AG10803 (cell line): Measurements from ENCODE around the gene HOXA3.

Experiments used
- DNase-seq: peaks from one replicate; pipeline ENCODE4 v3.0.0; 2010; ENCODE audit warnings: low read depth
- H3K4me3 ChIP-seq: 2 replicates; pipeline ENCODE4 v1.5.1; 2011; ENCODE audit warnings: mild to moderate bottlenecking, low read length, control low read depth
- TF ChIP-seq, protein P1 (sequence below): conservative IDR thresholded peaks from 2 replicates; pipeline ENCODE4 v1.5.1; 2011; ENCODE audit warnings: mild to moderate bottlenecking, low read length, control low read depth, inconsistent platforms

The HOXA3 gene

DNA sequence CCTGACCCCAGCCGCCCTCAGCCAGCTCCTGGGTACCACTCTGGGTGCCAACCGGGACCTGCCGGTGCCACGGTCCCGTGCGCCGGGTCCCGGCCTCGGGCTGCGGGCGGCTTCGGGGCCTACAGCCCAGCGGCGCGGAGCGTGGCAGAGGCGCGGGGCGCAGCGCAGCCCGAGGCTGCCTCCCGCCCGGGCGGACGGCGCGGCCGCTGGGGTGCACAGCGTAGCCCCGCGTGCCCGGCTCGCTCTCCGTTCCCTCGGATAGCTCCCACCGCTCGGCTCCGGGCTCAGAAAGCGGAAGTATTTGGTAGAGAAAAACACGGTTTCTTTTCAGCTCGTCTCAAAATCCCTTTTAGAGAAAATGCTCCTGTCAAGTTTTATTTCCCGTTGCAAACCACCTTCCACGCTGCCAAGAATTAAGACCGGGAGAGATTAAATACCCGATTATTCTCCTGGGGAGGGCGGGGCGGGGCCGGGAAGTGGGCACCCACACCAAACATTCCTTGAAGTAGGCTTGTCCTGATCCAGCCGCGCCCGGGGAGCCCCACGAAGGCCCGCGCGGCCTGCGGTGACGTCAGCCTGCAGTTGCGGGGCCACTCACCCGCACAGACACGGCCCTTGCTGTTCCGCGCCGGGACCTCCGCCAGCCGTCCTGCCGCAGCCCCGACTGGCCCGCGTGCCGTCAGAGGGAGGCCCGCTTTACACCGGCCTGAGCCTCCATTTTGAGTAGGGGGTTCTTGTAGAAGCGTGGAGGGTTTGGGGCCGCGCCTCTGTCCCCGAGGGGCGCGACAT, 40.4 kb upstream of the HOXA3 start:
- TF ChIP-seq, protein P1, sequence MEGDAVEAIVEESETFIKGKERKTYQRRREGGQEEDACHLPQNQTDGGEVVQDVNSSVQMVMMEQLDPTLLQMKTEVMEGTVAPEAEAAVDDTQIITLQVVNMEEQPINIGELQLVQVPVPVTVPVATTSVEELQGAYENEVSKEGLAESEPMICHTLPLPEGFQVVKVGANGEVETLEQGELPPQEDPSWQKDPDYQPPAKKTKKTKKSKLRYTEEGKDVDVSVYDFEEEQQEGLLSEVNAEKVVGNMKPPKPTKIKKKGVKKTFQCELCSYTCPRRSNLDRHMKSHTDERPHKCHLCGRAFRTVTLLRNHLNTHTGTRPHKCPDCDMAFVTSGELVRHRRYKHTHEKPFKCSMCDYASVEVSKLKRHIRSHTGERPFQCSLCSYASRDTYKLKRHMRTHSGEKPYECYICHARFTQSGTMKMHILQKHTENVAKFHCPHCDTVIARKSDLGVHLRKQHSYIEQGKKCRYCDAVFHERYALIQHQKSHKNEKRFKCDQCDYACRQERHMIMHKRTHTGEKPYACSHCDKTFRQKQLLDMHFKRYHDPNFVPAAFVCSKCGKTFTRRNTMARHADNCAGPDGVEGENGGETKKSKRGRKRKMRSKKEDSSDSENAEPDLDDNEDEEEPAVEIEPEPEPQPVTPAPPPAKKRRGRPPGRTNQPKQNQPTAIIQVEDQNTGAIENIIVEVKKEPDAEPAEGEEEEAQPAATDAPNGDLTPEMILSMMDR = no peak
- H3K4me3 ChIP-seq = peak overlapping the region; percentile 30
- DNase-seq = no peak

DNA sequence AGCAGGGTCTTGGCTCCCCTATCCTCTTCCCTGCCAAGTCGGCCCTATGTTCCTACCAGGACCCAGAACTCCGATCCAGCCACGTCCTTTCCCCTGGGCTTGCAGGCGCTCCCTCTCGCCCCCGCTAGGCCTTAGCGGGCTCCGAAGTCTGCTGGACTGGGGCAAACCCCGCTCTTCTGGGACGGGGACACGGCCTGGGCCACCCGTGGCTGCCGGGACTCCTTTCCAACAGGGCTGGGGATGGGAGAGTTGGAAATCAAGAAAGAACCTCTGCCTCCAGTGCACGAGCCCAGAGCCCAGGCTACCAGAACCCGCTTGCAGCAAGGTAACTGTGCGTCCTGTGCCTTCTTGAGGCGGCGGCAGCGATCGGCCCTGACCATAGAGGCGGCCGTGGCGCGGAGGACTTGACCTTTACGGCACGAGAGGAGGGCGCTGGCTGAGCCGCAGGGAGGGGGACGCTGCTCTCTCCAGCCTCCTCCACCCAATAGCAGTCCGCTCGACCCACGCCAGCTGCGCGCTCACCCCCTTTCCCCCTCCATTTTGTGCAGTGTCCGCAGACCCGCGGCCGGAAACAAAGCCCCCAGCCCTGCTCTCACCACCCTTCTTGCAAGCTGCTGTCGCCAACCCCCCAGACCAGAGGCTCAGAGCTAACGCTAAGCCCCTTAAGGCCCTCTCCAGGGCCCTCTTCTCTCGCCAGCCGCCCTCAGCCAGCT, 39.6 kb upstream of the HOXA3 start:
- H3K4me3 ChIP-seq = no peak overlapping the region
- no peak for DNase-seq
- TF ChIP-seq, protein P1 = no peak

DNA sequence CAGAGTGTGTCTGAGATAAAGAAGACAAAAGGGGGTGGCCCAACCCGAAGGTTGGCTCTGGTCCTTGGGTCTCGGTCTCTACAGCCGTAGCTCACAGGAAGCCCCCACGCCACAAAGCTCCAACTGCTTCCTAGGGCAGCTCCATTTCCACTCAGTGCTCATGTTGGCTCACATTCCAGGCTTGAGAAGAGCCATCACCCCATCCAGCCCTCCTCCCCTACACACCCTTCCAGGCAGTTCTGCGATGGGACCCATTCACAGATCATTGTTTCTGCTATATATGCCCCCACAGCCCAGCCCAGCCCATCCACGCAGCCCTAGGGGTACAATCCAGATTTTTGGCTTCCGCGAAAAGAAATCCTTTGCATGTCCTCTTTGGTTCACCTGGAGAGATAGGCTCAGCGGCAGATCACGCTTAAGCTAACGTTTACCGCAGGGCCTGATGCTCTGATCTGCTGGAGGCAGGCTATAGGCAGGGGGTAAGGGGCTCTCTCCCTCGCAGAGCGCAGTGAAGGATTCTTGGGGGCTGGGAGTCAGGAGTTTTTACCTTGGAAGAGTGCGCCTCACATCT, 38.9 kb upstream of the HOXA3 start:
- no peak overlapping the region for H3K4me3 ChIP-seq
- TF ChIP-seq, protein P1 = no peak
- DNase-seq = no peak

DNA sequence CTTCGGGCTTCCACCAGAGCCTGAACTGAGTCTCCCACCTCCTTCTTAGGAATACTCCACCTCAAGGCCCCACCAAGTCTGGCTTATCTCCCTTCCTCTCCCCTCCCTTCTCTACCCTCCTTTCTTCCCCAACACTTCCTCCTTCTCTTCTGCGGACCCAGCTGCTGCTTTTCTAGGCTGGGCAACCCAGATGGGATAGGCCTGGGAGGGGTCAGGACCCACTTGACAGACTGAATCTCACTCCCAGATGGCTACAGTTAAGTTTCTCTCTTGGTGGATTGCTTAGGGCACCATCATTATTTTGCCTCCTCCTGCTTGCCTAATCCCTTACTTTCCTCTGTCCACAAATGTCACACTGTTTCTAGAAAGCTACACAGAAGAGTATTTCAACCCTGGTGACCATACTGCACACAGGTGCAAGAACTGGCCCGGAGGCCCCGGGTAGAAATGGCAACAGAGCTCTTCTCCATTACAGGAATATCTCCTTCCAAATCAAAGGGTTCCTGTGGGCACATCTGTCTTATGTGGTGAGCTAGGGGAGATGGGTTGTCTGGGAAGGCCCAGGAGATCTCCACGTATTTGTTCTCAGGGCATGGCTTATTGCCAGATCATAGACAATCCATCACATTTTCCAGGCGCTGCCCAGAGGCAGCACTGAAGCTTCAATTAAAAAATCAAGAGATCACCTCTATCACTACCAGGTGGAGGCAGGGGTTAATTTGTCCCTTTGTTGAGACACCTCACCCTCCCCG, 37.8 kb upstream of the HOXA3 start:
- H3K4me3 ChIP-seq = no peak overlapping the region
- no peak for DNase-seq
- TF ChIP-seq, protein P1 = no peak

DNA sequence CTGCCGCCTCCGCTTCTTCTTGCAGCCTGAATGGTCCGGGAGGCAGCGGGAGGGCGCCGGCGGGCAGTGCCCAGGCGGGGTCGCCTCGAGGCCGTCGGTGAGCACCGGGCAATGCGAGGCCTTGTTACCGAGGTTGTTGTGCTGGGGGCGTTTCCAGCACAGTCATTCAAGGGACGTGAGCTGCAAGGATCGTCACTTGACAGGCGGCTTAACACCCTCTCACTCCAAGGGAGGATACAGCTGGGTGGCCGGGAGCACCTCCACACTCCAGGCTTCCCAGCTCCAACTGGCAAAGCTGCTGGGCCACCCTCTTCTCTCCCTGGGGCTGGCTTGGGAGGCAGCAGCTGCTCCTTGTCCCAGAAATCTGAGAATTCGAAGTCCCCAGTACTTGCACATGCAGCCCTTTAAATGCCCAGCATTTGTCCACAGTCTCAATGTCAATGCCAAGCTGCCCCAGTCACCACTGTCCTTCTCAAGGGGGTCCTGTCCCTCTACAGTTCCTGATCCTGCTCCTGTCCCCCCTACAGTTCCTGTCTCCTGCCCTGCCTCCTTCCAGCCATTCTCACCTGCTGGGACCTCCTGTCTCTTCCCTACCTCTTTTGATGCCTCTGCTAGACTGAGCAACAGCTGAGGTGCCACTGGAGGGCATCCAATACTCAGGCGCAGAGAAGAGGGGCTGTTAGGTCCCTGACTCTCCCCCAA, 37.1 kb upstream of the HOXA3 start:
- TF ChIP-seq, protein P1 = no peak
- no peak for DNase-seq
- no peak overlapping the region for H3K4me3 ChIP-seq

DNA sequence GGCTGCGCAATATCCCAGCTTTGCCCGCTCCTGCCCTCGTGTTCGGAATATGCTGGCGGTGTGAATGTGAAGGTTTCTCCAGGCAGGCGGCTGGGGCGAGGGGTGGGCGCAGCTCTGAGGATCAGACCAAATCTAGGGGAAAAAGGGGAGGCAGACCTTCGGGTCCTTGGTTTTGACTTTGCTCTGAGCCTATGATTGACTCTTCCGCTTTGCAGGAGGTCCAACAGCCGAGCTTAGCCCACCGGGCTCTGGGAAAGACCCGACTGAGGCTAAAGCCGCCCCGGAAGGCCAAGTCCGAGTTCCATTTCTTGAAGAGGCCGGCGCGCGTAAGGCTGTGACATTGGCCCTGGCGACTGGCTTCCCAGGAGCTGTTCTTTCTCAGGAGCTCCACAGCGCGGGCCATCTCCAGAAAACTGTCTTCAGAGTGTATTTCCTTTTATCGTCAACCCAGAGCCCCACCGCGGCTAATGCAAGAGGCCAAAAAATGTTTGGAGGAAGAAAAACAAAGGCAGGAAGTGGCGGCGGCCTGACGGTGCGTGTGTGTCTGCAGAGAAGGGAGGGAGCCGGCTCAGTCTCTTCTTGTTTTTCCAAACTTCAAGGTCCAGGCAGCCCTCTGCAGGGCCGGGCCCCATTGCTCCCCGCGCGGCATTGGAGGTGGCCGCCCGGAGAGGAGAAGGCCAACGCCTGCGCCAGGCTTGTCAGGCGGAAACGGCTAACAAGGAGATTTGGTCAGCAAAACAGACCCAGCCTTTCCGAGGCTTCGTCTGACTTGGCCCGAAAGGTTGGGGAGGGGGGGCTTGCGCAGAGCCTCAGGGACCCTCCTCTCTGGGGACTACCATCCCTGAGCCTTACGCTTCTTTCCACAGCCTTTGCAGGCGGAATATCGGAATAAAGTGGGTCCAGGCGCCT, 36.3 kb upstream of the HOXA3 start:
- H3K4me3 ChIP-seq = peak overlapping the region; percentile 22
- DNase-seq = no peak
- TF ChIP-seq, protein P1 = no peak
